HEK293 (cell line): ENCODE results near the gene PHF20.

Experiments used
- CTCF ChIA-PET: fragments of 350-600 bp; formaldehyde crosslinking; extraction: SDS; loops from one replicate; lab custom pipeline; 2021; ENCODE audit warnings: antibody characterized with exemption; lab: Yijun Ruan, JAX
- POLR2A ChIA-PET: fragments of 300-600 bp; formaldehyde crosslinking; extraction: SDS; loops from one replicate; lab custom pipeline; 2020; ENCODE audit warnings: antibody characterized with exemption, inconsistent platforms; lab: Yijun Ruan, JAX
- H3K27ac ChIP-seq: fragments of 200-500 bp; sonication (Bioruptor generic); 2 replicates; pipeline ENCODE4 v1.5.1; 2014; ENCODE audit warnings: low read depth, low read length, control low read depth, inconsistent platforms; ENCODE audit errors: extremely low read depth
- H3K36me3 ChIP-seq, 2 experiments: fragments of 200-500 bp in 1 of 2; sonication (Bioruptor generic) in 1 of 2; 1 replicate in 1 of 2; 2 replicates in 1 of 2; pipeline ENCODE4 v1.5.1; 2014 to 2017; ENCODE audit warnings: inconsistent platforms in 2 of 2, low read length in 2 of 2; ENCODE audit not compliant: control insufficient read depth in 2 of 2, insufficient read depth in 1 of 2
- H3K4me1 ChIP-seq: fragments of 200-500 bp; sonication (Bioruptor generic); 2 replicates; pipeline ENCODE4 v1.5.1; 2014; ENCODE audit warnings: mild to moderate bottlenecking, low read length, inconsistent platforms; ENCODE audit not compliant: control insufficient read depth, insufficient read depth
- H3K4me3 ChIP-seq: 2 replicates; pipeline ENCODE4 v1.5.1; 2011; ENCODE audit warnings: low read depth, mild to moderate bottlenecking, control low read depth, low read length, moderate library complexity
- H3K9me3 ChIP-seq: fragments of 200-500 bp; sonication (Bioruptor generic); 2 replicates; pipeline ENCODE4 v1.5.1; 2014; ENCODE audit warnings: low read depth, low read length, inconsistent platforms; ENCODE audit not compliant: control insufficient read depth, insufficient read depth
- GLI4 ChIP-seq: fragments of 450-650 bp; formaldehyde crosslinking; IDR thresholded peaks from 2 replicates; pipeline ENCODE4 v1.5.1; 2016; ENCODE audit warnings: missing biosample characterization, missing genetic modification characterization
- MZF1 ChIP-seq: fragments of 450-650 bp; formaldehyde crosslinking; IDR thresholded peaks from 2 replicates; pipeline ENCODE4 v1.5.1; 2017; ENCODE audit warnings: missing biosample characterization, missing genetic modification characterization, borderline replicate concordance
- ZBTB21 ChIP-seq: fragments of 450-650 bp; formaldehyde crosslinking; IDR thresholded peaks from 2 replicates; pipeline ENCODE4 v1.5.1; 2017; ENCODE audit warnings: missing biosample characterization, missing genetic modification characterization
- ZFP37 ChIP-seq: fragments of 450-650 bp; formaldehyde crosslinking; IDR thresholded peaks from 2 replicates; pipeline ENCODE4 v1.5.1; 2016; ENCODE audit warnings: missing biosample characterization, missing genetic modification characterization
- ZNF174 ChIP-seq: fragments of 450-650 bp; formaldehyde crosslinking; IDR thresholded peaks from 2 replicates; pipeline ENCODE4 v1.5.0; 2017; ENCODE audit warnings: missing biosample characterization, mild to moderate bottlenecking, missing genetic modification characterization
- ZNF341 ChIP-seq: fragments of 450-650 bp; formaldehyde crosslinking; IDR thresholded peaks from 2 replicates; pipeline ENCODE4; 2016; ENCODE audit warnings: low read depth, missing biosample characterization, missing genetic modification characterization
- ZNF350 ChIP-seq: fragments of 450-650 bp; formaldehyde crosslinking; IDR thresholded peaks from 2 replicates; pipeline ENCODE4 v1.5.0; 2017; ENCODE audit warnings: missing biosample characterization, mild to moderate bottlenecking, missing genetic modification characterization
- ZNF354C ChIP-seq: fragments of 450-650 bp; formaldehyde crosslinking; IDR thresholded peaks from 2 replicates; pipeline ENCODE4 v1.5.1; 2016; ENCODE audit warnings: missing biosample characterization, missing genetic modification characterization, low read depth, borderline replicate concordance
- ZNF544 ChIP-seq: fragments of 450-650 bp; formaldehyde crosslinking; IDR thresholded peaks from 2 replicates; pipeline ENCODE4 v1.5.0; 2017; ENCODE audit warnings: missing biosample characterization, missing genetic modification characterization
- ZNF555 ChIP-seq: fragments of 450-650 bp; formaldehyde crosslinking; conservative IDR thresholded peaks from 2 replicates; pipeline ENCODE4 v1.5.1; 2017; ENCODE audit warnings: missing biosample characterization, mild to moderate bottlenecking, missing genetic modification characterization, inconsistent platforms
- ZNF560 ChIP-seq: fragments of 450-650 bp; formaldehyde crosslinking; IDR thresholded peaks from 2 replicates; pipeline ENCODE4 v1.5.1; 2017; ENCODE audit warnings: missing biosample characterization, missing genetic modification characterization, borderline replicate concordance
- ZNF658 ChIP-seq: fragments of 450-650 bp; formaldehyde crosslinking; IDR thresholded peaks from 2 replicates; pipeline ENCODE4; 2016; ENCODE audit warnings: missing biosample characterization, missing genetic modification characterization
- ZNF791 ChIP-seq: fragments of 450-650 bp; formaldehyde crosslinking; IDR thresholded peaks from 2 replicates; pipeline ENCODE4 v1.5.1; 2016; ENCODE audit warnings: missing biosample characterization, missing genetic modification characterization
- TF ChIP-seq, protein P1 (sequence below): fragments of 450-650 bp; IDR thresholded peaks from 2 replicates; pipeline ENCODE4 v1.5.1; 2018; ENCODE audit warnings: missing biosample characterization, missing genetic modification characterization
- TF ChIP-seq, protein P2 (sequence below): fragments of 450-650 bp; formaldehyde crosslinking; IDR thresholded peaks from 2 replicates; pipeline ENCODE4 v1.5.1; 2016; ENCODE audit warnings: missing biosample characterization, missing genetic modification characterization
- TF ChIP-seq, protein P3 (sequence below): fragments of 450-650 bp; formaldehyde crosslinking; optimal IDR thresholded peaks from 2 replicates; pipeline ENCODE3; 2016; ENCODE audit warnings: missing biosample characterization, mild to moderate bottlenecking, missing genetic modification characterization
- TF ChIP-seq, protein P4 (sequence below): fragments of 450-650 bp; formaldehyde crosslinking; IDR thresholded peaks from 2 replicates; pipeline ENCODE4 v1.5.1; 2016; ENCODE audit warnings: missing biosample characterization, missing genetic modification characterization, borderline replicate concordance
- TF ChIP-seq, protein P5 (sequence below): fragments of 450-650 bp; formaldehyde crosslinking; IDR thresholded peaks from 2 replicates; pipeline ENCODE4 v1.5.1; 2016; ENCODE audit warnings: missing biosample characterization, missing genetic modification characterization

Gene PHF20

DNA sequence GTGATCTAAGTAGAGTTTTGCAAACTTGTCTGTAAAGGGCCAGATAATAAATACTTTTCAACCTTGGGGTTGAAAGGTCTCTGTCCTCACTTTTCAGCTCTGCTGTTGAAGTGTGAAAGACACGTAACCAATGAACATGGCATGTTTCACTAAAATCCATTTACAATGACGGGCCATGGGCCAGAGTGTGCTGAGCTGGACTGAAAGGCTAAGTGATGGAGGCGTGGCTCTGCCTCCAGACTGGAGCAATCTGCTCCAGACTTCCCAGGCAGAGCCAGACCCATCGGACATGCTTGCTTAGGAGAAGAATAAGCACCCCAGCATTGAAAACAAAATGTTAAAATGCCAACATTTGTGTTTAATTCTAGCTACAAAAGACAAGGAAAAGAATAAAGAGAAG is 141.1 kb downstream of the PHF20 start:
- H3K36me3 ChIP-seq = peaks cover 8 to 43% of the 10 kb centered on the region in 2 experiments; a peak in 2 of 3 replicates
- H3K9me3 ChIP-seq = no peaks in the 10 kb centered on the region
- TF ChIP-seq, protein P1, sequence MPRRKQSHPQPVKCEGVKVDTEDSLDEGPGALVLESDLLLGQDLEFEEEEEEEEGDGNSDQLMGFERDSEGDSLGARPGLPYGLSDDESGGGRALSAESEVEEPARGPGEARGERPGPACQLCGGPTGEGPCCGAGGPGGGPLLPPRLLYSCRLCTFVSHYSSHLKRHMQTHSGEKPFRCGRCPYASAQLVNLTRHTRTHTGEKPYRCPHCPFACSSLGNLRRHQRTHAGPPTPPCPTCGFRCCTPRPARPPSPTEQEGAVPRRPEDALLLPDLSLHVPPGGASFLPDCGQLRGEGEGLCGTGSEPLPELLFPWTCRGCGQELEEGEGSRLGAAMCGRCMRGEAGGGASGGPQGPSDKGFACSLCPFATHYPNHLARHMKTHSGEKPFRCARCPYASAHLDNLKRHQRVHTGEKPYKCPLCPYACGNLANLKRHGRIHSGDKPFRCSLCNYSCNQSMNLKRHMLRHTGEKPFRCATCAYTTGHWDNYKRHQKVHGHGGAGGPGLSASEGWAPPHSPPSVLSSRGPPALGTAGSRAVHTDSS (tag by site-specific recombination) = no peak
- TF ChIP-seq, protein P2, sequence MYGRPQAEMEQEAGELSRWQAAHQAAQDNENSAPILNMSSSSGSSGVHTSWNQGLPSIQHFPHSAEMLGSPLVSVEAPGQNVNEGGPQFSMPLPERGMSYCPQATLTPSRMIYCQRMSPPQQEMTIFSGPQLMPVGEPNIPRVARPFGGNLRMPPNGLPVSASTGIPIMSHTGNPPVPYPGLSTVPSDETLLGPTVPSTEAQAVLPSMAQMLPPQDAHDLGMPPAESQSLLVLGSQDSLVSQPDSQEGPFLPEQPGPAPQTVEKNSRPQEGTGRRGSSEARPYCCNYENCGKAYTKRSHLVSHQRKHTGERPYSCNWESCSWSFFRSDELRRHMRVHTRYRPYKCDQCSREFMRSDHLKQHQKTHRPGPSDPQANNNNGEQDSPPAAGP (tag by site-specific recombination) = no peak
- TF ChIP-seq ZNF354C (tag by site-specific recombination) (no peak), ZNF350 (tag by site-specific recombination) (no peak), GLI4 (tag by site-specific recombination) (no peak), ZNF174 (tag by site-specific recombination) (no peak)
- H3K4me3 ChIP-seq = no peak overlapping the region
- H3K4me1 ChIP-seq = no peaks in the 10 kb centered on the region
- POLR2A ChIA-PET = no interaction called here
- no peak overlapping the region for H3K27ac ChIP-seq
- CTCF ChIA-PET = no interaction called here

DNA sequence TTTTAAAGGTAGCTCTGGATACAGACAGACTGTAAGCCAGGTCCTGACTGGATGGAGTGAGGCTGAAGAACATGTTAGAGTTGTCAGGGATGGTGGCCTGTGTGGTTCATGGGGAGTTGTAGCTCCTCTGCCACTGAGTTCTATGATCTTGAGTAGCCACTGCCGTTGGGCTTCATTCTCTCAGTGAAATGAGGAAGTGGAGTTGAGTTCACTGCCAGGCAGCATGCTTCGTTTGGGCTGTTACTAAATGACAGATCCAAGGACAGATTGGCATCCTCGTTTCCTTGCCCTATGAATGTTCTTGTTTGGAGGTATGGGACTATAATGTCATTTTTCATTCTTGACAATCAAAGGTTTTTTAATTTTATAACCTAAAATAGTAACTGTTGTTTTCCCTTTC is 145.3 kb downstream of the PHF20 start:
- TF ChIP-seq ZFP37 (tag by site-specific recombination) = no peak
- no peak for TF ChIP-seq ZBTB21 (tag by site-specific recombination)
- TF ChIP-seq ZNF791 = no peak
- no peak for TF ChIP-seq ZNF341 (tag by site-specific recombination)
- Histone ChIP-seq H3K27ac (no peak overlapping the region), H3K4me3 (no peak overlapping the region), H3K36me3 (peaks cover 4 to 67% of the 10 kb centered on the region in 2 experiments; a peak in 2 of 3 replicates), H3K4me1 (no peaks in the 10 kb centered on the region), H3K9me3 (no peaks in the 10 kb centered on the region)
- CTCF ChIA-PET = no interaction called here
- POLR2A ChIA-PET = interaction anchor here (0.6 kb wide), 1 partner anchor 16 kb away, joined by 3 read pairs; no protein-coding TSS in a partner anchor

DNA sequence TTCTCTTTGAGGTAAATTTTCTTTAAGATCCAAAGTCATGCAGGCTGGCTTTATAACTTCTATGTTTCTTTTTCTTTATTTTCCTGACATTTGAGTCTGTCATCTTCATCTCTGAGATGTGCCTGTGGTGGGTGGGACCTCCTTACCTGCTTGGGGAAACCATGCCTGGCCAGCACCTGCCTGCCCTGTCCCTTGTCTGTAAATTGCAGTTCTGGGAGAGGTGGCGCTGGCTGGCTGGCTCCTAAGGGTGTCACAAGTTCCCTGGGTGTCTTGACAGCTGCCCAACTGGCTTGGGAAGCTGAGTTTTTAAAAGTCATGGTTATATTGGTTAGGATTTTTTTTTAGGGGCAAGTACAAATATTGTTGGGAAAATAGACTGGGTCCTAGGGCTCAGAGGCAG is 146.2 kb downstream of the PHF20 start:
- POLR2A ChIA-PET = no interaction called here
- CTCF ChIA-PET = no interaction called here
- no peaks in the 10 kb centered on the region for H3K9me3 ChIP-seq
- no peak overlapping the region for H3K27ac ChIP-seq
- no peaks in the 10 kb centered on the region for H3K4me1 ChIP-seq
- peaks cover 4 to 64% of the 10 kb centered on the region in 2 experiments; a peak in 2 of 3 replicates for H3K36me3 ChIP-seq
- TF ChIP-seq ZNF560 (no peak), MZF1 (tag by site-specific recombination) (no peak), ZNF555 (tag by site-specific recombination) (no peak), ZNF658 (tag by site-specific recombination) (no peak), ZNF544 (tag by site-specific recombination) (no peak)
- TF ChIP-seq, protein P3, sequence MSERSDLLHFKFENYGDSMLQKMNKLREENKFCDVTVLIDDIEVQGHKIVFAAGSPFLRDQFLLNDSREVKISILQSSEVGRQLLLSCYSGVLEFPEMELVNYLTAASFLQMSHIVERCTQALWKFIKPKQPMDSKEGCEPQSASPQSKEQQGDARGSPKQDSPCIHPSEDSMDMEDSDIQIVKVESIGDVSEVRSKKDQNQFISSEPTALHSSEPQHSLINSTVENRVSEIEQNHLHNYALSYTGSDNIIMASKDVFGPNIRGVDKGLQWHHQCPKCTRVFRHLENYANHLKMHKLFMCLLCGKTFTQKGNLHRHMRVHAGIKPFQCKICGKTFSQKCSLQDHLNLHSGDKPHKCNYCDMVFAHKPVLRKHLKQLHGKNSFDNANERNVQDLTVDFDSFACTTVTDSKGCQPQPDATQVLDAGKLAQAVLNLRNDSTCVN (tag by site-specific recombination) = no peak
- TF ChIP-seq, protein P4, sequence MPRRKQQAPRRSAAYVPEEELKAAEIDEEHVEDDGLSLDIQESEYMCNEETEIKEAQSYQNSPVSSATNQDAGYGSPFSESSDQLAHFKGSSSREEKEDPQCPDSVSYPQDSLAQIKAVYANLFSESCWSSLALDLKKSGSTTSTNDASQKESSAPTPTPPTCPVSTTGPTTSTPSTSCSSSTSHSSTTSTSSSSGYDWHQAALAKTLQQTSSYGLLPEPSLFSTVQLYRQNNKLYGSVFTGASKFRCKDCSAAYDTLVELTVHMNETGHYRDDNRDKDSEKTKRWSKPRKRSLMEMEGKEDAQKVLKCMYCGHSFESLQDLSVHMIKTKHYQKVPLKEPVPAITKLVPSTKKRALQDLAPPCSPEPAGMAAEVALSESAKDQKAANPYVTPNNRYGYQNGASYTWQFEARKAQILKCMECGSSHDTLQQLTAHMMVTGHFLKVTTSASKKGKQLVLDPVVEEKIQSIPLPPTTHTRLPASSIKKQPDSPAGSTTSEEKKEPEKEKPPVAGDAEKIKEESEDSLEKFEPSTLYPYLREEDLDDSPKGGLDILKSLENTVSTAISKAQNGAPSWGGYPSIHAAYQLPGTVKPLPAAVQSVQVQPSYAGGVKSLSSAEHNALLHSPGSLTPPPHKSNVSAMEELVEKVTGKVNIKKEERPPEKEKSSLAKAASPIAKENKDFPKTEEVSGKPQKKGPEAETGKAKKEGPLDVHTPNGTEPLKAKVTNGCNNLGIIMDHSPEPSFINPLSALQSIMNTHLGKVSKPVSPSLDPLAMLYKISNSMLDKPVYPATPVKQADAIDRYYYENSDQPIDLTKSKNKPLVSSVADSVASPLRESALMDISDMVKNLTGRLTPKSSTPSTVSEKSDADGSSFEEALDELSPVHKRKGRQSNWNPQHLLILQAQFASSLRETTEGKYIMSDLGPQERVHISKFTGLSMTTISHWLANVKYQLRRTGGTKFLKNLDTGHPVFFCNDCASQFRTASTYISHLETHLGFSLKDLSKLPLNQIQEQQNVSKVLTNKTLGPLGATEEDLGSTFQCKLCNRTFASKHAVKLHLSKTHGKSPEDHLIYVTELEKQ (tag by site-specific recombination) = no peak
- TF ChIP-seq, protein P5, sequence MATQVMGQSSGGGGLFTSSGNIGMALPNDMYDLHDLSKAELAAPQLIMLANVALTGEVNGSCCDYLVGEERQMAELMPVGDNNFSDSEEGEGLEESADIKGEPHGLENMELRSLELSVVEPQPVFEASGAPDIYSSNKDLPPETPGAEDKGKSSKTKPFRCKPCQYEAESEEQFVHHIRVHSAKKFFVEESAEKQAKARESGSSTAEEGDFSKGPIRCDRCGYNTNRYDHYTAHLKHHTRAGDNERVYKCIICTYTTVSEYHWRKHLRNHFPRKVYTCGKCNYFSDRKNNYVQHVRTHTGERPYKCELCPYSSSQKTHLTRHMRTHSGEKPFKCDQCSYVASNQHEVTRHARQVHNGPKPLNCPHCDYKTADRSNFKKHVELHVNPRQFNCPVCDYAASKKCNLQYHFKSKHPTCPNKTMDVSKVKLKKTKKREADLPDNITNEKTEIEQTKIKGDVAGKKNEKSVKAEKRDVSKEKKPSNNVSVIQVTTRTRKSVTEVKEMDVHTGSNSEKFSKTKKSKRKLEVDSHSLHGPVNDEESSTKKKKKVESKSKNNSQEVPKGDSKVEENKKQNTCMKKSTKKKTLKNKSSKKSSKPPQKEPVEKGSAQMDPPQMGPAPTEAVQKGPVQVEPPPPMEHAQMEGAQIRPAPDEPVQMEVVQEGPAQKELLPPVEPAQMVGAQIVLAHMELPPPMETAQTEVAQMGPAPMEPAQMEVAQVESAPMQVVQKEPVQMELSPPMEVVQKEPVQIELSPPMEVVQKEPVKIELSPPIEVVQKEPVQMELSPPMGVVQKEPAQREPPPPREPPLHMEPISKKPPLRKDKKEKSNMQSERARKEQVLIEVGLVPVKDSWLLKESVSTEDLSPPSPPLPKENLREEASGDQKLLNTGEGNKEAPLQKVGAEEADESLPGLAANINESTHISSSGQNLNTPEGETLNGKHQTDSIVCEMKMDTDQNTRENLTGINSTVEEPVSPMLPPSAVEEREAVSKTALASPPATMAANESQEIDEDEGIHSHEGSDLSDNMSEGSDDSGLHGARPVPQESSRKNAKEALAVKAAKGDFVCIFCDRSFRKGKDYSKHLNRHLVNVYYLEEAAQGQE (tag by site-specific recombination) = no peak
- TF ChIP-seq, all 188 proteins: peak for 0
- no peak overlapping the region for H3K4me3 ChIP-seq
